Measurements from ENCODE around the gene SLC38A4.

- TF ChIP-seq POLR2AphosphoS5 (IDR thresholded peaks at IDR 0.05; ENCODE audit: low read depth, low read length), result no peak
- no peak for TF ChIP-seq REST (IDR thresholded peaks at IDR 0.05; ENCODE audit: insufficient read depth in 1 of 2, low read depth in 2 of 2, low read length in 2 of 2)
- no peak for TF ChIP-seq TAF1 (IDR thresholded peaks at IDR 0.05; ENCODE audit: borderline replicate concordance, insufficient read depth, low read length)
Observed at GRCh38 chr12:46855760-46856159, 30.0 kb upstream of the SLC38A4 start.

Data from PFSK-1 (cell line).